ENCODE data around the gene OGN. TPM values are rescaled to one million over a fixed set of nuclear protein-coding genes. Genes with fewer than 3 reads are reported as not detected.

Gene OGN
- total and polyA plus RNA-seq, 11 donors = 2.1 to 65.4 (median 9.6) TPM

DNA sequence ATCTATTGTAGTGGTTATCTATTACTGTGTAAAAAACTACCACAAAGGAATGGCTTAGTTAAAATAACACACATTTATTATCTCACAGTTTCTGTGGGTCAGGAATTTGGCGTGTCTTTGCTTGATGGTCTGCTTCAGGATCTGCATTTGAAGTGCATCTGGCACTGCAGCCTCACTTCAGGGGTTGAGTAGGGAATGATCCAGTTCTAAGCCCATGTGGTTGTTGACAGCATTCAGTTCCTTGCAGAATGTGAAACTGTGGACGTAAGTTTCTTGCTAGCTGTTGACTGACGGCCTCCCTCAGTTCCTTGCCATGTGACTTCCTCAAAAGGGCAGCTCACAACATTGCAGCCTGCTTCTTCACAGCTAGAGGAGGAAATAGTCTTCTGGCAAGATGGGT lies 2.1 kb upstream of the OGN start:
- no peaks in the 10 kb centered on the region for H3K36me3 ChIP-seq
- H3K4me1 ChIP-seq = peaks cover 0 to 29% (median 0%) of the 10 kb centered on the region in 12 donors
- ATAC-seq (peak; percentile 49 to 90 (median 75)), DNase-seq (peak in 3 of 5 donors; percentile 44 to 46 (median 44))
- H3K4me3 ChIP-seq = peak overlapping the region in 6 of 12 donors; percentile 4 to 47 (median 23)
- H3K9me3 ChIP-seq = peaks cover 0 to 4% (median 0%) of the 10 kb centered on the region in 12 donors
- WGBS, 4 donors = 38 to 42% (median 40%) methylated on average over 3 of the region's 3 CpGs
- H3K27ac ChIP-seq = peak overlapping the region in 9 of 12 donors; percentile 20 to 80 (median 41)
- intact Hi-C loops (cut with DNase I) = no loop called here
- H3K27me3 ChIP-seq = no peaks in the 10 kb centered on the region
- peak in 1 of 2 donors; percentile 18 for TF ChIP-seq POLR2A (IDR thresholded peaks at IDR 0.05)
- TF ChIP-seq, protein P1, sequence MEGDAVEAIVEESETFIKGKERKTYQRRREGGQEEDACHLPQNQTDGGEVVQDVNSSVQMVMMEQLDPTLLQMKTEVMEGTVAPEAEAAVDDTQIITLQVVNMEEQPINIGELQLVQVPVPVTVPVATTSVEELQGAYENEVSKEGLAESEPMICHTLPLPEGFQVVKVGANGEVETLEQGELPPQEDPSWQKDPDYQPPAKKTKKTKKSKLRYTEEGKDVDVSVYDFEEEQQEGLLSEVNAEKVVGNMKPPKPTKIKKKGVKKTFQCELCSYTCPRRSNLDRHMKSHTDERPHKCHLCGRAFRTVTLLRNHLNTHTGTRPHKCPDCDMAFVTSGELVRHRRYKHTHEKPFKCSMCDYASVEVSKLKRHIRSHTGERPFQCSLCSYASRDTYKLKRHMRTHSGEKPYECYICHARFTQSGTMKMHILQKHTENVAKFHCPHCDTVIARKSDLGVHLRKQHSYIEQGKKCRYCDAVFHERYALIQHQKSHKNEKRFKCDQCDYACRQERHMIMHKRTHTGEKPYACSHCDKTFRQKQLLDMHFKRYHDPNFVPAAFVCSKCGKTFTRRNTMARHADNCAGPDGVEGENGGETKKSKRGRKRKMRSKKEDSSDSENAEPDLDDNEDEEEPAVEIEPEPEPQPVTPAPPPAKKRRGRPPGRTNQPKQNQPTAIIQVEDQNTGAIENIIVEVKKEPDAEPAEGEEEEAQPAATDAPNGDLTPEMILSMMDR (IDR thresholded peaks at IDR 0.05) = no peak

- peak overlapping the region in 10 of 12 donors; percentile 20 to 80 (median 40) for H3K27ac ChIP-seq
- no peak for ATAC-seq
- peaks cover 0 to 22% (median 0%) of the 10 kb centered on the region in 12 donors for H3K4me1 ChIP-seq
Measured at GRCh38 chr9:92405818-92406217, 1.4 kb upstream of the OGN start.

DNA sequence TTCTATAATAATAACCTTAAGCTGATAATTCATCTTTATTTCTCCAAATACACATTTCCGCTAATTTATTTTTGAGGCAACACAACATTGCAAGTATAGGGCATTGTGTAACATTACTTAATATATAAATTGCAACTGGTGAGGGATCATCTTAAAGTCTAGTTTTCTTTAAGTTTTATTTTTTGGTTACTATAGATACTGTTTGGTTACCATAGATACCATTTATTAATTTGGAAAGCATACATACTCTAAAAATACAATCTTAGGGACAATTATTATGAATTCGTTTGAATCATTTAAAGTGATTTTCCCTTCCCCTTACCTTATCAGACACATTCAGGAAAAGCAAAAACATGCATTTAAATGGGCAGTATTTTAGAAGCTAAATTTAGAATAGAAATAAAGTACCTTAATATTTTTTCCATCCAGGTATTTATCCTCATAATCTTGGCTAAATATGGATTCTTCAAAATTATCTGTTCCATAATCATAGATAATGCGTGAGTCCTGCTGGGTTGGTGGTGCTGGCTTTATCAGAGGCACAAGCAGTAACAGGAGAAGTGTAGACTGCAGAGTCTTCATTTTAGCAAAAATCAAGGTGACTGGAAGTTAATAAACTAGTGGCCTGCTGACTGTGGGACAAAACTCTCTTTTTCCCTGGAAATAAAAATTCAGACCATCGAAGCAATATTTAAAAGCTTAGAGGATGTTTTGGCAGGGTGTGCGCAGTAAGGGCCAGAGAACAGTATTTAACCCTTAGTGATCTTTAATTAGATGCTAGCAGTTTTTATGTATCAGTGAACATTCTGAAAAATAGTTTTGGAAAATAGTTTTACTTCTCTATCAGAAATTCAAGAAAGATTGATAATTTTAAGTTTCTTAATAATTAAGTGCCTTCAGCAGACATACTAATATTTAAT lies 1.3 kb downstream of the OGN start:
- TF ChIP-seq, protein P1 (IDR thresholded peaks at IDR 0.05) = no peak
- TF ChIP-seq POLR2A (IDR thresholded peaks at IDR 0.05) = no peak
- ATAC-seq (peak in 1 of 4 donors; percentile 18), DNase-seq (no peak)
- Histone ChIP-seq H3K4me1 (peaks cover 0 to 18% (median 0%) of the 10 kb centered on the region in 12 donors), H3K27ac (peak overlapping the region in 5 of 12 donors; percentile 14 to 68 (median 36)), H3K36me3 (peaks cover 0 to 10% (median 0%) of the 10 kb centered on the region in 9 donors), H3K9me3 (peaks cover 0 to under 1% (median 0%) of the 10 kb centered on the region in 12 donors), H3K27me3 (no peaks in the 10 kb centered on the region), H3K4me3 (peak overlapping the region in 9 of 12 donors; percentile 18 to 51 (median 35))
- intact Hi-C loops (cut with DNase I) = no loop called here
- whole genome bisulfite sequencing, 4 donors = 64 to 70% (median 66%) methylated on average over 5 of the region's 5 CpGs

More at GRCh38 chr9:92405818-92406217, 1.4 kb upstream of the OGN start:
- WGBS, 4 donors = 84 to 85% (median 84%) methylated on average over 4 of the region's 4 CpGs
- Histone ChIP-seq H3K9me3 (no peaks in the 10 kb centered on the region), H3K4me3 (peak overlapping the region in 8 of 12 donors; percentile 2 to 47 (median 14)), H3K27me3 (no peaks in the 10 kb centered on the region), H3K36me3 (no peaks in the 10 kb centered on the region)
- no peak for DNase-seq
- TF ChIP-seq POLR2A (IDR thresholded peaks at IDR 0.05) = no peak
- TF ChIP-seq, protein P1 (IDR thresholded peaks at IDR 0.05) = no peak
- intact Hi-C loops (cut with DNase I) = no loop called here

- H3K36me3 ChIP-seq = peaks cover 0 to 10% (median 0%) of the 10 kb centered on the region in 9 donors
- H3K4me3 ChIP-seq = peak overlapping the region in 8 of 12 donors; percentile 16 to 51 (median 38)
- DNase-seq (no peak), ATAC-seq (no peak)
- peaks cover 0 to 7% (median 0%) of the 10 kb centered on the region in 12 donors for H3K9me3 ChIP-seq
- intact Hi-C loops (cut with DNase I) = no loop called here
- peak overlapping the region in 5 of 12 donors; percentile 14 to 68 (median 35) for H3K27ac ChIP-seq
- peaks cover 0 to 17% (median 0%) of the 10 kb centered on the region in 12 donors for H3K4me1 ChIP-seq
- no peaks in the 10 kb centered on the region for H3K27me3 ChIP-seq
- TF ChIP-seq, protein P1 (IDR thresholded peaks at IDR 0.05) = no peak
- TF ChIP-seq POLR2A (IDR thresholded peaks at IDR 0.05) = no peak
- WGBS, 4 donors = 68 to 86% (median 72%) methylated on average over 1 of the region's 1 CpG
Measured at GRCh38 chr9:92402360-92402759, 2.0 kb downstream of the OGN start.
